GM12874 (cell line): Measurements from ENCODE around the gene SLC16A8.
A peak's percentile ranks its signal among the peaks of the same experiment; 100 is the strongest.

Source experiments
- TF ChIP-seq, protein P1 (sequence below): IDR thresholded peaks from 2 replicates; pipeline ENCODE4 v1.5.1; 2011; ENCODE audit warnings: low read depth, mild to moderate bottlenecking, control low read depth, low read length, moderate library complexity; ENCODE audit not compliant: insufficient read depth

The SLC16A8 gene

DNA sequence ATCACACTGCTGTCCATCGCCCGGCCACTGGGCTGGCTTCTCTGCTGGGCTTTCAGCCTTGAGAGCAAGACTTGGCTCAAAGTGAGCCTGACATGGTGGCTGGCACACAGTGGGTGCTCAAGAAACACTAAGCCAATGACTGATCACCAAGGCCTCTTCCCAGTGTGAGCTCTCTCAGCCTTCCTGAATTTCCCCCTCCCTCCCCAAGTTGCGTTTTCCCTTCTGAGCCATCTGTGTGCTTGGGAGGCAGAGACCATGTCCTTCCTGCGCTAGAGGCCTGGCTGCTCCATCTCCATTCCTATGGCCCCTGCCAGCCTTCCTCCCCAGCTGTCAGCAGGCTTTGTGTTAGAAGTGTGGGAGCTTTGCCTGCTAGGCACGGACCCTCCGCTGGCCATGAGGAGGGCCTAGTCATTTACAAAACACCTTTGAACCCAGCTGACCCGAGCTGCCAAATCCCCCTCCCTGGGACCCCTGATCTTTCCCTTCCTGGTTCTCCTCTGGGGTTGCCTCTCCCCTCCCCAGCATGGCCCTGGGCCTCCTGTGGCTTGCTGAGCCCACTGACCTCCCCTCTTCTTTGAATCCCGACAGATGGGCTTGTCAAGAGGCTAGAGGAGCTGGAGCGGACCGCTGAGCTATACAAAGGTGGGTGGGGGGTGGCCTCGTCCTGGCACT lies 13.6 kb downstream of the SLC16A8 start:
- TF ChIP-seq, protein P1, sequence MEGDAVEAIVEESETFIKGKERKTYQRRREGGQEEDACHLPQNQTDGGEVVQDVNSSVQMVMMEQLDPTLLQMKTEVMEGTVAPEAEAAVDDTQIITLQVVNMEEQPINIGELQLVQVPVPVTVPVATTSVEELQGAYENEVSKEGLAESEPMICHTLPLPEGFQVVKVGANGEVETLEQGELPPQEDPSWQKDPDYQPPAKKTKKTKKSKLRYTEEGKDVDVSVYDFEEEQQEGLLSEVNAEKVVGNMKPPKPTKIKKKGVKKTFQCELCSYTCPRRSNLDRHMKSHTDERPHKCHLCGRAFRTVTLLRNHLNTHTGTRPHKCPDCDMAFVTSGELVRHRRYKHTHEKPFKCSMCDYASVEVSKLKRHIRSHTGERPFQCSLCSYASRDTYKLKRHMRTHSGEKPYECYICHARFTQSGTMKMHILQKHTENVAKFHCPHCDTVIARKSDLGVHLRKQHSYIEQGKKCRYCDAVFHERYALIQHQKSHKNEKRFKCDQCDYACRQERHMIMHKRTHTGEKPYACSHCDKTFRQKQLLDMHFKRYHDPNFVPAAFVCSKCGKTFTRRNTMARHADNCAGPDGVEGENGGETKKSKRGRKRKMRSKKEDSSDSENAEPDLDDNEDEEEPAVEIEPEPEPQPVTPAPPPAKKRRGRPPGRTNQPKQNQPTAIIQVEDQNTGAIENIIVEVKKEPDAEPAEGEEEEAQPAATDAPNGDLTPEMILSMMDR: no peak

DNA sequence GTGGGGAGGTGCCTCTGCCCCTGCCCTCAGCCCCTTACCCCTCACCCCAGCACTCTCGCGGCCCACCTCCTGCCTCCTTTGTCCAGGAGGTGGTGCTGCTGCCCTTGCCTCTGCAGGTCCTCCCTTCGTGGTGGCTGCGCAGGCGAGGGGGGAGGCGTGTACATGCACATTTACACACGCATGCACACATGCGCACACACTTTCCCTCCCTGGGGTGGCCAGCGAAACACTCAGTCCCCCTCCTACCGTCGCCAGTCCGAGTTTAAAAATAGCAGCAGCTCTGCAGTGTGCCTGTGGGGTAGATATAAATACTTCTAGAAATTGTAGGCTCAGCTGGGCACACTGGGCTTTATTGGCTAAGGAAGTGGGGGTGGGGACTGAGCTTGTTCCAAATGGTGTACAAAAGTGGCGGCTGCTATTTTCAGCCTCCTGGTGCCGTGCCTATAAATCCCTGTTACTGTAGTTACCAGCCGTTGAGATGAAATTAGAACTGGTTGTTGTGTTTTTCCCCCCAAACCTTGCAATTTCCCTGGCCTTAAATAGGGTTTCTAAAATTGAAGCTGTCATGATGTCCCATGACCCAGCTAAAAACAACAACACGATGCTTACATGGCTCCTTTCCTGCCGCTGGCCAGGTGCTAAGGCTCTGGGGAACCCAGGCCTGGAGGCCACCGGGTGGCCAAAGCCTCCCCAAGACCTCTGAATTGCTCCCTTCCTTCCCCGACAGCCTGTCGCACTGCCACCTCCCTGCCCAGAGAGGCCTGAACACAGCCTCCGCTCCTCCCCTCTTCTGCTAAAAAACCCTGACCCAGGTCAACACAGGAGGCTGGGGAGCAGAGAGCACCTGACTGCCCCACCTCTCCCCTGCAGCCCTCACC lies 14.4 kb downstream of the SLC16A8 start:
- TF ChIP-seq, protein P1: peak; percentile 31; the same call in 1 of the 2 replicates

DNA sequence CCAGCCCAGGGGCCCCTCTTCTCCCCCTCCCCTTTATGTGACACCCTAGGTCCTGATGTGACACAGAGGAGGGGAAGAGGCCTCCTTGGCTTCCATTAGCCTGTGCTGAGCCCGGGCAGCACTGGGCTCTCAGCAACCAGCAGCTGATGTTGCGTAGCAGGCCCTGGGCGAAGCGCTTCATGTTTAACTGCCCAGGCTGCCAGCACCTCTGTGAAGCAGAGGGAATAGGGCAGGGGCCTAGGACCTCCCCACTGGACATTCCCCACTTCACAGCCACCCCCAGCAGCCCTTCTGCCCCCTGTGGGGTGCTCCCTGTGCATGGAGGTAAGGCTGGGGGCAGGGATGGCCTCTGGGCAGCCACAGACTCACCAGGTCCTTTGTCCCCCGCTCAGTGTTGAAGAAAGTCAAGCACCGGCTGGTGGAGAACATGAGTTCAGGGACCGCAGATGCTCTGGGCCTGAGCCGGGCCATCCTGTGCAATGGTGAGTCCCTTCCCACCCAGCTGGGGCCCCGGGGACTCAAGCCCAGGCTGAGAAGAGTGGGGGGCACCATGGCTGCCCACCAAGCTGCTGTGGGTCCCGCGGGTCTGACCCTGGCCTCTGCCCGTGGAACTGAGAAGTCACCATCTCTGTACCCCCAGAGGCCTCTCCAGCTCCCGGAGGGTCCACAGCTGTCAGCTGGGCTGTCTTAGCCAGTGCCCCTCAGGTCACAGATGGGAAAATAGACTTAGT lies 15.2 kb downstream of the SLC16A8 start:
- TF ChIP-seq, protein P1: no peak

DNA sequence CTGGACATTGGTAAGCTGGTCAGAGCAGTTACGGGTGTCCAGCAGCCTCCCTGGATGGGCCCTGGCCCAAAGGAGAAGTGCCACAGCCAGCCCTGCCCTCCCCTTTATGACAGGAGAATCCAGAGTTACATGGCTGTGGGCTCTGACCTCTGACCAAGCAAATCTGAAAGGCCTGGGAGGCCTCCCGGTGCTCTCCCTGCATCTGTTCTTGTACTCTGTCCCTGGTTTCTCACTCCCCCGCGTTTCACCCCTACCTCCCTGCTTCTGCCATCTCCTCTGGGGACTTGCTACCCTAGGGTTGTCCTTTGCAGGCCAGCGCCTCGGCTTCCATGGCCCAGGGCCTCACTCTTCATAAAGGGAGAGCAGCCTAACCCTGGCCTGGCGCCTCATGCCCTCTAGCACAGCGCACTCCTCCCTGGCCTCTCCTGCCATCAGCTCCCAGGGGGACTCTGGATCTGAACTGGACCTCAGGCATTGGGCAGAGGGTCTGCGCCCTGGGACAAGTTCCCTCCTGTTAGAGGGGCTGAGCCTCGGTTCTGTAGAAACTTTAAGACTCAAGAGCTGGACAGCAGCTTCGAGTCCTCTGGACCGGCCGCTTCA lies 16.1 kb downstream of the SLC16A8 start:
- TF ChIP-seq, protein P1: no peak

DNA sequence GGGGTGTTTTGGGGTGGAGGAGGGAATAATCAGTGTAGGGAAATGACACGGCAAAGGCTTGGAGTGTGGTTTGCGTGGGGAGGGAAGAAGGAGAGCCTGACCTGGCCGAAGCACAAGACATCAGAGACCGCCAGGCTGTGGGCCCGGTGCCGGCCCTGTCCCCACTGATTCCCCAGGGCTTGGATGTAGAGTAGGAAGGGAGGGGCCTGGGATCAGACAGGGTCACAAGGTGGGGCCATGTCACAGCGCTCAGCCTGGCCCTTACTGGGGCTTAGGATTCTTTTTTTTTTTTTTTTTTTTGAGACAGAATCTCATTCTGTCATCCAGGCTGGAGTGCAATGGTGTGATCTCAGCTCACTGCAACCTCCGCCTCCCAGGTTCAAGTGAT lies 17.0 kb downstream of the SLC16A8 start:
- TF ChIP-seq, protein P1: no peak

DNA sequence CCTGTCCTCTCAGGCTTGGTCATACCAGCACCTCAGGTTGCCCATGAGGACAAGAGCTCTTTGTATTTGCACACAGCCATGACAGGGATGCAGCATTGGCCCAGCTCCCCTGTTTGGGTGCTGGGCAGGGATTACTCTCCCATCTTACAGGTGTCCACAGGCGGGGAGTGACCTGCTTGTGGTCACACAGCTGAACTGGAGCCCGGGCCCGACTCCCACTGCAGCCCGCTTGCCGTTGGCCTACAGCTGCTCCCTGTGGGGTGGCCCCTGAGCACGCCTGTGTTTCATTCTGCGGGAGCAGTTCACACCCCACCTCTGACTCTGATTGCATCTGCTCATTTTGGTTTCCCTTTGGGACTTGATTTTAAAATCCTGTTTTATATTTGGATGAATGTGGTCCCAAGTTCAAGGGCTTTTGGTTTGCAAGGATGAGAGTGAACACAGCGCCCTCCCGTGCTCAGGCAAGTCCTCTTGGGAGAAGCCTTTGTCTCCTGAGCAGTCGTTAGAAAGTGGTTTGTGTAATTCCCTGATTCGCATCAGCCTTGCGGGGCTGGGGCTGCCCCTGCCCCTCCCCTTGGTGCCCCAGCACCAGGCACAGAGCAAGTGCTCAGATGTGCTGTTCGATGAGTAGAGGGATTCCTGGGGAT lies 17.5 kb downstream of the SLC16A8 start:
- TF ChIP-seq, protein P1: no peak

DNA sequence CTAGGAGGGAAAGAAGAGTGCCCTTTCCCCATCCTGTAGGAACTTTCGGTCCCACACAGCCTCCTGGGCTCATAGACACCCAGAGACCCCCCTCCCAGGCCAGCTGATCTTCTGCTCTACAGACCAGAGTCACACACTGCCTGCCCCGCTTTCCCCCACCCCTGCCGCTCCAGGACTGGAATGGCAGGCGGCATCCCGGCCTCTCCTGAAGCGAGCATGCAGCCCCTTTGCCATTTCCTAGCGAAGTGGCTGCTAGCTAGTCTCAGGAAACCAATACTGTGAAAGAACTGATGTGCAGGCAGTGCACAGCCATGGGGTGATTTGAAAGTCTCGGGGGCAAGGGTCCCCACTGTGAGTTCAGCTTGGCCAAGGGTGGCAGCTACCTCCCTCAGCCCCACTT lies 18.4 kb downstream of the SLC16A8 start:
- TF ChIP-seq, protein P1: no peak
